ENCODE results near the gene ATP1A1. TPM values are rescaled to one million over a fixed set of nuclear protein-coding genes. Genes with fewer than 3 reads are reported as not detected.

ATP1A1 gene
- total and polyA plus RNA-seq, 2 donors (not counting 3 experiments of a cell fraction or from before 2014, with no cell fraction given): 263 to 325 TPM

DNA sequence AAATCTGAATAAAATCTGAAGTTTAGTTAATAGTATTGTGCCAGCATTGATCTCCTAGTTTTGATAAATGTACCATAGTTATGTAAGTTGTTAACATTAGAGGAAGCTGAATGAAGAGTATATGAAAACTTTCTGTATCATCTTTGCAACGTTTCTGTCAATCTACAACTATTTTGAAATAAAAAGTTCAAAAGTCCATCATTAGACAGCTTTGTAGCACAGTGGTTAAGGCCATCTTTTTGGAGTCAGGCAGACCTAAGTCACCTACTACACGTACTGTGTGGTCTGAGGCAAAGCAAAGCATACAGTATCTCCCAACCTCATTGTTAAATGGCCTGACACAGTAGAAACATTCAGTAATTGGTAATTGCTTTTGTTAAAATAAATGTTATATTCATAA lies 47.9 kb upstream of the ATP1A1 start:
- no TSS peak for BruUV-seq (replicated peaks)
- H2AFZ ChIP-seq (ENCODE audit: low read depth, low read length): no peak overlapping the region
- H3K9ac ChIP-seq (replicated peaks; ENCODE audit: extremely low read depth, insufficient read depth, low read length): no peak overlapping the region
- H3K36me3 ChIP-seq (ENCODE audit: control insufficient read depth in 2 of 2, extremely low read depth in 1 of 2, insufficient read depth in 2 of 2, low read length in 2 of 2): no peaks in the 10 kb centered on the region
- ChIA-PET CTCF (interaction anchor here (1.0 kb wide), 1 partner anchor 10 kb away, joined by 3 read pairs; no protein-coding TSS in a partner anchor), POLR2A (no interaction called here)
- no peaks in the 10 kb centered on the region for H3K9me3 ChIP-seq (replicated peaks; ENCODE audit: control insufficient read depth, insufficient read depth, low read length)
- FAIRE-seq: no peak
- intact Hi-C loops (cut with micrococcal nuclease): no loop called here
- H4K20me1 ChIP-seq (replicated peaks; ENCODE audit: control insufficient read depth, extremely low read depth, insufficient read depth, low read length): no peaks in the 10 kb centered on the region
- peaks cover 2% of the 10 kb centered on the region for H3K4me1 ChIP-seq (ENCODE audit: control insufficient read depth, extremely low read depth, insufficient read depth, low read length)
- no peak overlapping the region for H3K4me2 ChIP-seq (ENCODE audit: insufficient read depth, low read length)
- TF ChIP-seq POLR2AphosphoS5 (IDR thresholded peaks at IDR 0.05; ENCODE audit: insufficient read depth, low read depth, low read length) (no peak), MYC (IDR thresholded peaks at IDR 0.05; ENCODE audit: low read depth, low read length) (no peak), JUN (IDR thresholded peaks at IDR 0.05; ENCODE audit: borderline replicate concordance, insufficient read depth, insufficient read length, low read depth) (no peak), GATA2 (IDR thresholded peaks at IDR 0.05; ENCODE audit: insufficient read depth, insufficient read length, low read depth, low read length) (no peak), EZH2 (IDR thresholded peaks at IDR 0.05; ENCODE audit: borderline replicate concordance, low read depth, low read length, severe bottlenecking) (no peak), FOS (IDR thresholded peaks at IDR 0.05; ENCODE audit: borderline replicate concordance, insufficient read depth, low read length) (no peak), POLR2A (IDR thresholded peaks at IDR 0.05; ENCODE audit: low read depth, low read length) (no peak)
- TF ChIP-seq, protein P1, sequence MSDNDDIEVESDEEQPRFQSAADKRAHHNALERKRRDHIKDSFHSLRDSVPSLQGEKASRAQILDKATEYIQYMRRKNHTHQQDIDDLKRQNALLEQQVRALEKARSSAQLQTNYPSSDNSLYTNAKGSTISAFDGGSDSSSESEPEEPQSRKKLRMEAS (IDR thresholded peaks at IDR 0.05; ENCODE audit: insufficient read depth, insufficient read length): no peak
- TF ChIP-seq, protein P2, sequence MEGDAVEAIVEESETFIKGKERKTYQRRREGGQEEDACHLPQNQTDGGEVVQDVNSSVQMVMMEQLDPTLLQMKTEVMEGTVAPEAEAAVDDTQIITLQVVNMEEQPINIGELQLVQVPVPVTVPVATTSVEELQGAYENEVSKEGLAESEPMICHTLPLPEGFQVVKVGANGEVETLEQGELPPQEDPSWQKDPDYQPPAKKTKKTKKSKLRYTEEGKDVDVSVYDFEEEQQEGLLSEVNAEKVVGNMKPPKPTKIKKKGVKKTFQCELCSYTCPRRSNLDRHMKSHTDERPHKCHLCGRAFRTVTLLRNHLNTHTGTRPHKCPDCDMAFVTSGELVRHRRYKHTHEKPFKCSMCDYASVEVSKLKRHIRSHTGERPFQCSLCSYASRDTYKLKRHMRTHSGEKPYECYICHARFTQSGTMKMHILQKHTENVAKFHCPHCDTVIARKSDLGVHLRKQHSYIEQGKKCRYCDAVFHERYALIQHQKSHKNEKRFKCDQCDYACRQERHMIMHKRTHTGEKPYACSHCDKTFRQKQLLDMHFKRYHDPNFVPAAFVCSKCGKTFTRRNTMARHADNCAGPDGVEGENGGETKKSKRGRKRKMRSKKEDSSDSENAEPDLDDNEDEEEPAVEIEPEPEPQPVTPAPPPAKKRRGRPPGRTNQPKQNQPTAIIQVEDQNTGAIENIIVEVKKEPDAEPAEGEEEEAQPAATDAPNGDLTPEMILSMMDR (IDR thresholded peaks at IDR 0.05; ENCODE audit: extremely low read depth in 1 of 2, insufficient read depth in 1 of 2, low read depth in 1 of 2, low read length in 2 of 2): no peak
- no peaks in the 10 kb centered on the region for H3K79me2 ChIP-seq (ENCODE audit: control insufficient read depth, insufficient read depth, low read length)
- dilution Hi-C loops (cut with MboI; ENCODE audit: extremely low pct_ligation_motif_present, low sequenced_read_pairs): no loop called here
- no peaks in the 10 kb centered on the region for H3K27me3 ChIP-seq (ENCODE audit: control insufficient read depth in 2 of 2, insufficient read depth in 2 of 2, low read length in 2 of 2)
- DNase-seq (ENCODE audit: low read depth, low spot score): no peak
- no peaks in the 10 kb centered on the region for H3K9me1 ChIP-seq (replicated peaks; ENCODE audit: control insufficient read depth, extremely low read depth, insufficient read depth, low read length)
- H3K27ac ChIP-seq (ENCODE audit: insufficient read depth, low read depth, low read length): no peak overlapping the region
- H3K4me3 ChIP-seq (replicated peaks in 1 of 3; ENCODE audit: insufficient read depth in 1 of 3, low read depth in 1 of 3, low read length in 3 of 3): no peak overlapping the region
